Measurements from ENCODE around the gene RNF130.
"Not testable (repeated sequence)": the region's sequence is repeated elsewhere in the genome, so short reads cannot be mapped to it uniquely, and the experiment has no call there.

The RNF130 gene

GRCh38 chr5:180026320-180026719 lies 45.2 kb downstream of the RNF130 start:
- no peak for DNase-seq (ENCODE audit: low read depth in 2 of 3, low spot score in 1 of 3)

DNA sequence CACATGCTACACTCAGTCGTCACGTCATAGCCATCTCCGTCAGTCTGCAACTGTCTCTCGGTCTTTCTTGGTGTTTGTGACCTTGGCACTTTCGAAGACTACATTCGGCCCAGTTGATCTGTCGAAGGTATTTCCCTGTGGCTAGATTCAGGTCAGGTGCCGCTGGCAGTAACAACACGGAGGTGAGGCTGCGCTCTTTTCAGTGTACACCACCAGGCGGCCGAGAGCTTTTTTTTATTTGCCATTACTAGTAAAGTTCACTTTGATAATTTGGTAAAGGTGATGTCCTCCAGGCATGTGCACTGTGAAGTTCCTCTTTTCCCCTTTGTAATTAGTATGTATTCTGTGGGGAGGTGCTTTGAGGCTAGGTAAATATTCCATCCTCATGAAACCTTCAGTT lies 49.7 kb downstream of the RNF130 start:
- DNase-seq (ENCODE audit: low read depth in 2 of 3, low spot score in 1 of 3), result no peak

GRCh38 chr5:180020176-180020575 lies 51.4 kb downstream of the RNF130 start:
- DNase-seq (ENCODE audit: low read depth in 2 of 3, low spot score in 1 of 3), result no peak

DNA sequence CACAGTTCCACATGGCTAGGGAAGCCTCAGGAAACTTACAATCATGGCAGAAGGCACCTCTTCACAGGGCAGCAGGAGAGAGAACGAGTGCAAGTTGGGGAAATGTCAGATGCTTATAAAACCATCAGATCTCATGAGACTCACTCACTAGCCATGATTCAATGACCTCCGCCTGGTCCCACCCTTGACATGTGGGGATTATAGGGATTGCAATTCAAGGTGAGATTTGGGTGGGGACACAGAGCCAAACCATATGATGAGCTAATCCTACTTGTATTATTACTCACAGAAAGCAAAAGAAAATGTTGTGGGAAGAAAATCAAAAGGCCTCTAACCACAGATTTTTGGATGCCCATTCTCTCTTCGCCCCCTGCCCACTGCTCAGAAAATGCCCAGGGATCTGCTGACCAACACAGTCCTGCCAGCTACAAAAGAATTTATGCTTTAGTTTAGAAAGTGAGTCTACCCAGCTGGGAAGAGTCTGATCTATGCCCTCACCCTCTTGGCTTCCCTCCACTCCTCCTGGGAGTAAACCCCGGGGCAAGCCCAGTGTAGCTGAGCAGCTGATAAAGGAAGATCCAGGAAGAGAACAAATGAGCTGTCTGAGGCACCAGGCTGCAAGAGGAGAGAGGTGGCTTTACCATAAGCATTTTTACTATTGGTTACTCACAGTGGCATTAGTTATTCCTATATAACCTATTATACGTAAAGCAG lies 53.1 kb downstream of the RNF130 start:
- DNase-seq (ENCODE audit: low read depth in 2 of 3, low spot score in 1 of 3), result no peak

- DNase-seq (ENCODE audit: low read depth in 2 of 3, low spot score in 1 of 3), result not testable (repeated sequence)
Measured at GRCh38 chr5:180015523-180015922, 56.0 kb downstream of the RNF130 start.

- DNase-seq (ENCODE audit: low read depth in 2 of 3, low spot score in 1 of 3), result no peak
Measured at GRCh38 chr5:180013678-180014077, 57.9 kb downstream of the RNF130 start.

- DNase-seq (ENCODE audit: low read depth in 2 of 3, low spot score in 1 of 3), result no peak
Measured at GRCh38 chr5:180012316-180012715, 59.2 kb downstream of the RNF130 start.

DNA sequence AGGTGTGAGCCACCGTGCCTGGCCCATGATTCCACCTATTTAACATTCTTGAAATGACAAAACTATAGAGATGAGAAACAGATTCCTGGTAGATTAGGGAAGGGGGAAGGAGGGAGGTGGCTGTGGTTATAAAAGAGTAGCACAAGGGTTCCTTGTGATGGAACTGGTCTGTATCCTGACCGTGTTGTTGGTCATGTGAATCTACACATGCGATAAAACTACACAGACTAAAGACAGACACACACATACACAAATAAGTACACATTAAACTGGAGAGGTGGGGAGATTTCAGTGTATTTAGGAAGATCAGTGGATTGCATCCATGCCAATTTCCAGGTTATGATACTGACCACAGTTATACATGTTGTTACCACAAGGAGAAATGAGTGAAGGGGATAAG lies 60.9 kb downstream of the RNF130 start:
- no peak for DNase-seq (ENCODE audit: low read depth in 2 of 3, low spot score in 1 of 3)

DNA sequence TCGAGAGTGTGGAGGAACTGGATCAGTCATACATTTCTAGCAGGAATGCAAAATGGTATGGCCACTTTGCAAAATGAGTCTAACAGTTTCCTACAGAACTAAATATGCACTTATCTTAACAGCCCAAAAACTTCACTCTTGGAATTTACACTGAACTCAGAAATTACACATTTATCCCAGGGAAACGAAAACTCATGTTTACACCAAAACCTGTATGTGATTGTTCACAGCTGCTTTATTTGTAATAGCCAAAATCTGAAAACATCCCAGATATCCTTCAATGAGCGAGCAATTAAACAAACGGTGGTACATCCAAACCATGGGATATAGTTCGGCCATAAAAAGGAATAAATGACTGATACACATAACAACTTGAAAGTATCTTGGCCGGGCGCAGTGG lies 62.0 kb downstream of the RNF130 start:
- no peak for DNase-seq (ENCODE audit: low read depth in 2 of 3, low spot score in 1 of 3)

DNA sequence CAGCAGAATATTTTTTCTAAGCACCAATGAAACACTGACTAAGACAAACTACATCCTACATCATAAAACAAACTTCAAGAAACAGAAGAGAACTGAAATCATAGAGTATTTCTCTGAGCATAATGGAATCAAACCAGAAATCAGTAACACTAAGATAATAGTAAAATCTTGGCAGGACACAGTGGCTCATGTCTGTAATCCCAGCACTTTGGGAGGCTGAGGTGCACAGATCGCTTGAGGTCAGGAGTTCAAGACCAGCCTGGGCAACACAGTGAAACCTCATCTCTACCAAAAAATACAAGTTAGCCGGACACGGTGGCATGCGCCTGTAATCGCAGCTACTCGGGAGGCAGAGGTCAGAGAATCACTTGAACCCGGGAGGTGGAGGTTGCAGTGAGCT lies 63.1 kb downstream of the RNF130 start:
- no peak for DNase-seq (ENCODE audit: low read depth in 2 of 3, low spot score in 1 of 3)

GRCh38 chr5:180007582-180007981 lies 64.0 kb downstream of the RNF130 start:
- no peak for DNase-seq (ENCODE audit: low read depth in 2 of 3, low spot score in 1 of 3)

- no peak for DNase-seq (ENCODE audit: low read depth in 2 of 3, low spot score in 1 of 3)
Measured at GRCh38 chr5:180006141-180006540, 65.4 kb downstream of the RNF130 start.

- DNase-seq (ENCODE audit: low read depth in 2 of 3, low spot score in 1 of 3), result no peak
Measured at GRCh38 chr5:180003127-180003526, 68.4 kb downstream of the RNF130 start.

DNA sequence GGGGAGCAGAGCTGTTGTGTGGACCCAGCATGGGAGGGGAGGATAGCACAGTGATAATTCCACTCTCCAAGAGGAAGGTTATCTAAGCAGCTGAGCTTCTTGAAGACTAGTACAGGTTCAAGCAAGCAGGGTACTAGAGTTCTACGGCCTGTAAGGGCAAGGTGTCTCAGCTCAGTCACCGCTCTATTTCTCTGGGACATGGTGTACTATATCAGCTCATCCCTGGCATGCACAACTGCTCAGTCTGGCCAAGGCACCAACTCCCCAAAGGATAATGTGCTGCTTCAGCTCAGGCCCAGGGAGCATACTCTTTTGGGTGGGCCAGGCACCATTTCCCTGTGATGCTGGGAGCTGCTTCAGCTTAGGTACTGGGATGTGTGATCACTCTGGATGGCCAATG lies 69.8 kb downstream of the RNF130 start:
- no peak for DNase-seq (ENCODE audit: low read depth in 2 of 3, low spot score in 1 of 3)

GRCh38 chr5:180001136-180001535 lies 70.4 kb downstream of the RNF130 start:
- no peak for DNase-seq (ENCODE audit: low read depth in 2 of 3, low spot score in 1 of 3)

GRCh38 chr5:179998485-179998884 lies 73.1 kb downstream of the RNF130 start:
- no peak for DNase-seq (ENCODE audit: low read depth in 2 of 3, low spot score in 1 of 3)

DNA sequence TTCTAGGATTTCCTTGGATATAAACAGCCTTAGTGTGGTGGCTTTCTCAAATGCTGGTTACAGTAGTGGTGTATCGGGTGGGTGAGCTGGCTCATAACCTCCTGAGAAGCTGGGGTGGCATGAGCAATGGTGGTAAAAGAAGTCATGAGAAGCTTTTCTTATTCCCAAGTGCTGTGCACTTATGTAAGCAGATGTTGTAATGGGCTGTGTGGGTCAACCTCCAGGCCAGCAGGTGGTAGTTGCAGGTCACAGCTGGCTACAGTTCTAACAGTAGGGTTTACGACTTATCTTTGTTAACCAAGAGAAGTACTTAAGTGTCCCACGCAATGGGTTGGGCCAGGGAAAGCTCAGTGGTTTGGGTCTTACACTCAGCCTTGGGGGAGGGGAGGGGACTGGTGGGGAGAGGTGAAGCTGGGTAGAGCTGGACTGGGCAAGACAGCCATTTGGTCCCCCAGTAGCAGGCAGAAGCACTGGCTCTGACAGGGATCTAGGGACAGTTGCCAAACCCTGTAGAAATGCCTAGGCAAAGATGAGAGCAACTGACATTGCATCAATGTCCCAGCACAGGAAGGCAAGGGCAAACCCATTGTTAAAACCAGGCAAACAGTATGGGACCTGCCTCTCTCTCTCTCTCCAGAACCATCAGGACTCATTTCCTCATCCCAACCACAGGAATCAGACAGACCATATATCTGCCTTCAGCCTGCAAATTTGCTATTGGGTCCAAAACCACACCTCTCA lies 76.8 kb downstream of the RNF130 start:
- DNase-seq (ENCODE audit: low read depth in 2 of 3, low spot score in 1 of 3), result no peak

GRCh38 chr5:179992855-179993254 lies 78.7 kb downstream of the RNF130 start:
- not testable (repeated sequence) for DNase-seq (ENCODE audit: low read depth in 2 of 3, low spot score in 1 of 3)

- no peak for DNase-seq (ENCODE audit: low read depth in 2 of 3, low spot score in 1 of 3)
Measured at GRCh38 chr5:179991106-179991505, 80.5 kb downstream of the RNF130 start.

- not testable (repeated sequence) for DNase-seq (ENCODE audit: low read depth in 2 of 3, low spot score in 1 of 3)
Measured at GRCh38 chr5:179990525-179990924, 81.0 kb downstream of the RNF130 start.

DNA sequence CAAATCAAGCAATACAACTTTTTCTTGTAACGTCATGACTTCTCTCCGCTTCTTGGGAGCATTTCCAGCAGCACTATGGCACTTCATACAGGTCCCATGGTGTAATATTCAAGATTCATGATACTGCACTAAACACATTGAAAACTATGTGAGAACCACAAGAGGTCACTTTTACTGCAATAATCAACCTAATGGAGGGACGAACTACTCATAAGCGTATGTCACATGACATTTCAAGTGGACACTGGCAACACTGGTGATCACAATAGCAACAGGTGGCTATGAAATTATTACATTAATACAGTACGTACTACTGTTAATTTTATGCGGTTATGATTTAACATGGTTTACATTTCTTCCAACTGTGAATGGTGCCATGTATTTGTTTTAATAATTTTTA lies 85.2 kb downstream of the RNF130 start:
- DNase-seq (ENCODE audit: low read depth in 2 of 3, low spot score in 1 of 3), result no peak

GRCh38 chr5:179981636-179982035 lies 89.9 kb downstream of the RNF130 start:
- DNase-seq (ENCODE audit: low read depth in 2 of 3, low spot score in 1 of 3), result no peak

DNA sequence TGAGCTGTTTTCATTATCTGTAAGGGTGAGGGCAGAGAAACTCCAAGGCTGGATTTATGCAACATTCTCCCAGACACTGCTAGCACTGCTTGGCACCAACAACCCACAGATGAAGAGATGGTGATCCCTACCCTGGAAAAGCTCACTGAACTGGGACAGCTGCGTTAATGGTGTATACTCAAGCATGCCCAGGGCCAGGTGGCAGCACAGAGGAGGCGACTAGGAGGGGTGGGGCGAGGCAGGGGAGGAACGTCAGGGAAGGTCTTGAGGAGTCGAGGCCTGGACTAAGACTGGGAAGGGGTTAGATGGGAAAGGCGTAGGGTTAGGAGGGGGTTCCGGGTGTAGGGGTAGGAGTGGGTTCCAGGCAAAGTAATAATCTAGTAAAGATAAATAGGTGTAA lies 90.8 kb downstream of the RNF130 start:
- DNase-seq (ENCODE audit: low read depth in 2 of 3, low spot score in 1 of 3), result no peak
